WTC11 (cell line): ENCODE results near the gene CHKB. TPM values are rescaled to one million over a fixed set of nuclear protein-coding genes. Genes with fewer than 3 reads are reported as not detected.

Experiments used
- ATAC-seq: fragments of 200-7000 bp; cut with Tn5 transposase; 2 replicates; pipeline ENCODE4 v1.10.0; 2021; ENCODE audit warnings: mild to moderate bottlenecking, moderate library complexity
- CTCF ChIA-PET: fragments of 300-600 bp; sonication (Branson Sonifier 250); formaldehyde crosslinking; loops from one replicate; lab custom pipeline; 2021; ENCODE audit warnings: antibody characterized with exemption; lab: Charles Lee
- POLR2A ChIA-PET: fragments of 350-600 bp; sonication (Branson Sonifier 250); formaldehyde crosslinking; loops from one replicate; lab custom pipeline; 2021; ENCODE audit warnings: antibody characterized with exemption; lab: Charles Lee
- DNase-seq: peaks from one replicate; pipeline ENCODE4 v3.0.0; 2021; ENCODE audit warnings: low spot score
- H3K27ac Mint-ChIP-seq: 2 replicates; pipeline ENCODE4 v1.8.0; 2021; ENCODE audit warnings: mixed read lengths
- H3K27me3 Mint-ChIP-seq: 2 replicates; pipeline ENCODE4 v1.8.0; 2021; ENCODE audit warnings: low read depth, mild to moderate bottlenecking, moderate library complexity, mixed read lengths
- H3K36me3 Mint-ChIP-seq: 2 replicates; pipeline ENCODE4 v1.8.0; 2021; ENCODE audit warnings: mixed read lengths
- H3K4me1 Mint-ChIP-seq: 2 replicates; pipeline ENCODE4 v1.8.0; 2022; ENCODE audit warnings: mixed read lengths
- H3K4me3 Mint-ChIP-seq: 2 replicates; pipeline ENCODE4 v1.8.0; 2021; ENCODE audit warnings: mild to moderate bottlenecking, moderate library complexity, mixed read lengths
- H3K9me3 Mint-ChIP-seq: 2 replicates; pipeline ENCODE4 v1.8.0; 2021; ENCODE audit warnings: mixed read lengths
- CREB1 ChIP-seq: sonication (generic); formaldehyde crosslinking; IDR thresholded peaks from 2 replicates; pipeline ENCODE4 v1.8.0; 2023; ENCODE audit warnings: mild to moderate bottlenecking, missing genetic modification reagents
- CTCF ChIP-seq: fragments of 200-600 bp; IDR thresholded peaks from 2 replicates; pipeline ENCODE4 v1.8.0; 2022; ENCODE audit warnings: antibody characterized with exemption
- FOXK1 ChIP-seq: sonication (generic); formaldehyde crosslinking; IDR thresholded peaks from 2 replicates; pipeline ENCODE4 v1.8.0; 2022; ENCODE audit warnings: mild to moderate bottlenecking, moderate library complexity, missing genetic modification reagents
- GABPB1 ChIP-seq: sonication (generic); formaldehyde crosslinking; IDR thresholded peaks from 2 replicates; pipeline ENCODE4 v1.8.1; 2023; ENCODE audit warnings: mild to moderate bottlenecking, missing genetic modification reagents
- IRF1 ChIP-seq: sonication (generic); formaldehyde crosslinking; IDR thresholded peaks from 2 replicates; pipeline ENCODE4 v1.8.0; 2023; ENCODE audit warnings: missing genetic modification reagents
- IRF2 ChIP-seq: sonication (generic); formaldehyde crosslinking; IDR thresholded peaks from 2 replicates; pipeline ENCODE4 v1.8.0; 2022; ENCODE audit warnings: low read depth, missing genetic modification reagents, borderline replicate concordance
- JAZF1 ChIP-seq: fragments of 250-450 bp; sonication (Bioruptor Pico); IDR thresholded peaks from 2 replicates; pipeline ENCODE4 v1.9.0; 2021; ENCODE audit warnings: moderate library complexity, mild to moderate bottlenecking, inconsistent platforms
- MAX ChIP-seq: sonication (generic); formaldehyde crosslinking; IDR thresholded peaks from 2 replicates; pipeline ENCODE4 v1.8.0; 2022; ENCODE audit warnings: mild to moderate bottlenecking, missing genetic modification reagents
- NR2C2 ChIP-seq: sonication (generic); formaldehyde crosslinking; IDR thresholded peaks from 2 replicates; pipeline ENCODE4 v1.8.0; 2022; ENCODE audit warnings: mild to moderate bottlenecking, missing genetic modification reagents
- NR3C1 ChIP-seq: sonication (generic); formaldehyde crosslinking; conservative IDR thresholded peaks from 2 replicates; pipeline ENCODE4 v1.8.1; 2023; ENCODE audit warnings: low read depth, mild to moderate bottlenecking, missing genetic modification reagents
- OVOL2 ChIP-seq: fragments of 250-450 bp; sonication (Bioruptor Pico); IDR thresholded peaks from 2 replicates; pipeline ENCODE4 v1.9.0; 2021; ENCODE audit warnings: mild to moderate bottlenecking, borderline replicate concordance
- PREB ChIP-seq: sonication (generic); formaldehyde crosslinking; IDR thresholded peaks from 2 replicates; pipeline ENCODE4 v1.8.1; 2022; ENCODE audit warnings: mild to moderate bottlenecking, missing genetic modification reagents, moderate library complexity, borderline replicate concordance
- SMAD3 ChIP-seq: sonication (generic); formaldehyde crosslinking; IDR thresholded peaks from 2 replicates; pipeline ENCODE4 v1.8.0; 2022; ENCODE audit warnings: missing genetic modification reagents, mild to moderate bottlenecking, borderline replicate concordance
- SMAD4 ChIP-seq: sonication (generic); formaldehyde crosslinking; IDR thresholded peaks from 2 replicates; pipeline ENCODE4 v1.8.0; 2022; ENCODE audit warnings: mild to moderate bottlenecking, missing genetic modification reagents
- SOX15 ChIP-seq: fragments of 250-450 bp; sonication (Bioruptor Pico); IDR thresholded peaks from 2 replicates; pipeline ENCODE4 v1.9.0; 2021; ENCODE audit warnings: mild to moderate bottlenecking
- USF2 ChIP-seq: sonication (generic); formaldehyde crosslinking; IDR thresholded peaks from 2 replicates; pipeline ENCODE4 v1.8.1; 2023; ENCODE audit warnings: mild to moderate bottlenecking, missing genetic modification reagents, moderate library complexity
- ZBTB43 ChIP-seq: sonication (generic); formaldehyde crosslinking; IDR thresholded peaks from 2 replicates; pipeline ENCODE4 v1.8.1; 2023; ENCODE audit warnings: mild to moderate bottlenecking, missing genetic modification reagents
- ZNF138 ChIP-seq: sonication (generic); formaldehyde crosslinking; conservative IDR thresholded peaks from 2 replicates; pipeline ENCODE4 v1.8.1; 2022; ENCODE audit warnings: mild to moderate bottlenecking, moderate library complexity, missing genetic modification reagents
- ZNF317 ChIP-seq: sonication (generic); formaldehyde crosslinking; IDR thresholded peaks from 2 replicates; pipeline ENCODE4 v1.8.1; 2023; ENCODE audit warnings: low read depth, mild to moderate bottlenecking, moderate library complexity, missing genetic modification reagents, borderline replicate concordance
- ZNF423 ChIP-seq: fragments of 250-450 bp; sonication (Bioruptor Pico); IDR thresholded peaks from 2 replicates; pipeline ENCODE4 v2.1.2; 2022; ENCODE audit warnings: mild to moderate bottlenecking, moderate library complexity
- ZNF512 ChIP-seq: sonication (generic); formaldehyde crosslinking; IDR thresholded peaks from 2 replicates; pipeline ENCODE4 v1.8.1; 2022; ENCODE audit warnings: missing genetic modification reagents, borderline replicate concordance
- ZNF671 ChIP-seq: fragments of 250-450 bp; sonication (Bioruptor Pico); IDR thresholded peaks from 2 replicates; pipeline ENCODE4 v1.8.0; 2021; ENCODE audit warnings: mild to moderate bottlenecking
- total RNA-seq: library from RNA; stranded (reverse); gene quantifications from 3 replicates; pipeline ENCODE4 v1.2.3, GENCODE V29; 2021

CHKB gene
- total RNA-seq, 1 experiment from 2014 or later: 75.4 TPM

- TF ChIP-seq USF2 (CRISPR knock-in tag) (no peak), IRF2 (no peak)
These were observed 23.0 kb upstream of the CHKB start (continued) for GRCh38 chr22:50605613-50606074.

- Mint-ChIP-seq H3K27me3 (peaks cover 30% of the 10 kb centered on the region), H3K9me3 (no peaks in the 10 kb centered on the region), H3K27ac (no peak overlapping the region), H3K4me1 (peaks cover 8% of the 10 kb centered on the region; the same call in 1 of the 2 replicates), H3K36me3 (no peaks in the 10 kb centered on the region), H3K4me3 (no peak overlapping the region)
- POLR2A ChIA-PET: no interaction called here
- DNase-seq (no peak), ATAC-seq (no peak)
- CTCF ChIA-PET: interaction anchor here (0.9 to 1.5 kb wide), 3 partner anchors 18 to 95 kb away, joined by 3 to 6 read pairs (median 3); no protein-coding TSS in a partner anchor
- TF ChIP-seq SMAD3 (CRISPR knock-in tag) (no peak), IRF1 (CRISPR knock-in tag) (no peak), ZNF512 (no peak), ZNF671 (CRISPR knock-in tag) (no peak), ZNF423 (CRISPR knock-in tag) (no peak), ZNF317 (CRISPR knock-in tag) (no peak), MAX (CRISPR knock-in tag) (no peak), ZBTB43 (CRISPR knock-in tag) (no peak), OVOL2 (CRISPR knock-in tag) (no peak), SOX15 (CRISPR knock-in tag) (no peak), JAZF1 (CRISPR knock-in tag) (no peak), SMAD4 (CRISPR knock-in tag) (no peak)
These were observed 22.5 kb upstream of the CHKB start for GRCh38 chr22:50605002-50605612.

- Mint-ChIP-seq H3K9me3 (no peaks in the 10 kb centered on the region), H3K36me3 (no peaks in the 10 kb centered on the region), H3K27me3 (peaks cover 37% of the 10 kb centered on the region), H3K4me3 (no peak overlapping the region), H3K27ac (no peak overlapping the region), H3K4me1 (peaks cover 12% of the 10 kb centered on the region; the same call in 1 of the 2 replicates)
- ChIA-PET POLR2A (no interaction called here), CTCF (interaction anchor here (0.9 to 1.3 kb wide), 5 partner anchors 17 to 170 kb away, joined by 3 to 5 read pairs (median 3); partner anchors contain the start of gene SYCE3)
- DNase-seq: no peak
- ATAC-seq: no peak
- TF ChIP-seq PREB (CRISPR knock-in tag) (no peak), MAX (CRISPR knock-in tag) (no peak), NR2C2 (CRISPR knock-in tag) (no peak), FOXK1 (CRISPR knock-in tag) (no peak), CREB1 (no peak), JAZF1 (CRISPR knock-in tag) (no peak), CTCF (no peak), SOX15 (CRISPR knock-in tag) (no peak), GABPB1 (no peak), ZNF138 (CRISPR knock-in tag) (no peak), NR3C1 (CRISPR knock-in tag) (no peak), OVOL2 (CRISPR knock-in tag) (no peak)
These were observed 21.8 kb upstream of the CHKB start for GRCh38 chr22:50604256-50605001.
